Lung (tissue), 12 donors: ENCODE data around the gene COX17. TPM values are rescaled to one million over a fixed set of nuclear protein-coding genes. Genes with fewer than 3 reads are reported as not detected.

ENCODE experiments used
- ATAC-seq: fragments of 200-7000 bp; cut with Tn5 transposase; one replicate; pipeline ENCODE4 v1.9.1; 2020; ENCODE audit warnings: moderate number of reproducible peaks; ENCODE audit not compliant: insufficient read depth, low FRiP score
- DNase-seq, 3 donors: peaks; one replicate each; pipeline ENCODE4 v3.0.0-alpha.2; 2013 to 2017
- H3K27ac ChIP-seq, 2 donors: one replicate each; pipeline ENCODE4 v1.5.1; 2013; ENCODE audit warnings: mild to moderate bottlenecking in 2 of 2, moderate library complexity in 2 of 2, control low read depth in 1 of 2, inconsistent platforms in 1 of 2, low read depth in 1 of 2, low read length in 1 of 2
- H3K27me3 ChIP-seq, 3 donors: one replicate each; pipeline ENCODE4 v1.5.1; 2013; ENCODE audit warnings: low read length in 2 of 3; ENCODE audit not compliant: control insufficient read depth in 3 of 3, insufficient read depth in 3 of 3
- H3K36me3 ChIP-seq, 4 donors: one replicate each; pipeline ENCODE4 v1.5.1; 2013; ENCODE audit warnings: low read length in 4 of 4, mild to moderate bottlenecking in 1 of 4, moderate library complexity in 1 of 4; ENCODE audit not compliant: control insufficient read depth in 4 of 4, insufficient read depth in 4 of 4
- H3K4me1 ChIP-seq, 5 donors: one replicate each; pipeline ENCODE4 v1.5.1; 2013; ENCODE audit warnings: low read length in 5 of 5, mild to moderate bottlenecking in 2 of 5, moderate library complexity in 1 of 5; ENCODE audit not compliant: control insufficient read depth in 5 of 5, insufficient read depth in 5 of 5
- H3K4me3 ChIP-seq: one replicate; pipeline ENCODE4 v1.5.1; 2013; ENCODE audit warnings: mild to moderate bottlenecking, control low read depth, moderate library complexity
- H3K9ac ChIP-seq, 2 donors: one replicate each; pipeline ENCODE4 v1.5.1; 2013; ENCODE audit warnings: low read length in 2 of 2, control low read depth in 1 of 2; ENCODE audit not compliant: insufficient read depth in 1 of 2
- H3K9me3 ChIP-seq, 4 donors: one replicate each; pipeline ENCODE4 v1.5.1; 2013; ENCODE audit warnings: low read length in 3 of 4, mild to moderate bottlenecking in 1 of 4, moderate library complexity in 1 of 4; ENCODE audit not compliant: control insufficient read depth in 4 of 4, insufficient read depth in 3 of 4
- WGBS, 2 donors: extraction: QIAGEN DNeasy Blood & Tissue Kit; methylation state at CpG; one replicate each; pipeline ENCODE4 v1.1.7; 2013; 5-methylcytosine and 5-hydroxymethylcytosine counted together
- polyA plus RNA-seq, 2 donors: library from polyadenylated mRNA; stranded (reverse); fragments of 200-250 nt; gene quantifications; one replicate each; pipeline ENCODE4 v1.2.1, GENCODE V29; 2013
- total RNA-seq, 2 donors: library from RNA; depleted of rRNA in 1 of 2; stranded (reverse); fragments of >200 nt in 1 of 2; gene quantifications; one replicate each; pipeline ENCODE4 v1.2.1, GENCODE V29; 2014 to 2021
- TF ChIP-seq, protein P1 (sequence below): IDR thresholded peaks from 2 replicates; pipeline ENCODE4 v1.5.1; 2012; ENCODE audit warnings: mild to moderate bottlenecking; ENCODE audit errors: control extremely low read depth, extremely low read depth
- donor health status: control.
- donor health status: control.
- donor health status: Bipolar disorder and iron deficiency.
- donor health status: healthy.
- donor health status: DM: yes; HTN: yes; CAD: no.

COX17 gene
- total and polyA plus RNA-seq, 4 donors, result 43.8 to 261 (median 78.3) TPM

DNA sequence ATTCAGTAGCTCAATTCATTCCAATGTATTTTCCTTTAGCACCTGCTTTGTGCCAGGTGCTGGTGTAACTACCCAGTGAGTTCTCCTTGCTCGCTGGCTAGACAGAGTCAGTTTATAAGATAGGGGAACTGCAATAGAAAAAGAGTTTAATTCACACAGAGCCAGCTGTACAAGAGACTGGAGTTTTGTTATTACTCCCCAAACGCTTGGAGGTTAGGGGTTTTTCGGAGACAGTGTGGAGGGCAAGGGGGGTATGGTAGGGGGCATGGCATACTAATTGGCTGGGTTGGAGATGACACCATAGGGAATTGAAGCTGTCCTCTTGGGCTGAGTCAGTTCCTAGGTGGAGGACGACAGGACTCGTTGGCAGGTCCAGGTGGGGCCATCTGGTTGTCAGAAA lies 20.2 kb upstream of the COX17 start:
- Histone ChIP-seq H3K9me3 (peaks cover 0 to 2% (median 0%) of the 10 kb centered on the region in 4 donors), H3K27me3 (no peaks in the 10 kb centered on the region), H3K9ac (no peak overlapping the region), H3K4me3 (no peak overlapping the region), H3K36me3 (no peaks in the 10 kb centered on the region), H3K27ac (no peak overlapping the region), H3K4me1 (peaks cover 0 to 4% (median 2%) of the 10 kb centered on the region in 5 donors)
- DNase-seq, result no peak
- no peak for ATAC-seq
- TF ChIP-seq, protein P1, sequence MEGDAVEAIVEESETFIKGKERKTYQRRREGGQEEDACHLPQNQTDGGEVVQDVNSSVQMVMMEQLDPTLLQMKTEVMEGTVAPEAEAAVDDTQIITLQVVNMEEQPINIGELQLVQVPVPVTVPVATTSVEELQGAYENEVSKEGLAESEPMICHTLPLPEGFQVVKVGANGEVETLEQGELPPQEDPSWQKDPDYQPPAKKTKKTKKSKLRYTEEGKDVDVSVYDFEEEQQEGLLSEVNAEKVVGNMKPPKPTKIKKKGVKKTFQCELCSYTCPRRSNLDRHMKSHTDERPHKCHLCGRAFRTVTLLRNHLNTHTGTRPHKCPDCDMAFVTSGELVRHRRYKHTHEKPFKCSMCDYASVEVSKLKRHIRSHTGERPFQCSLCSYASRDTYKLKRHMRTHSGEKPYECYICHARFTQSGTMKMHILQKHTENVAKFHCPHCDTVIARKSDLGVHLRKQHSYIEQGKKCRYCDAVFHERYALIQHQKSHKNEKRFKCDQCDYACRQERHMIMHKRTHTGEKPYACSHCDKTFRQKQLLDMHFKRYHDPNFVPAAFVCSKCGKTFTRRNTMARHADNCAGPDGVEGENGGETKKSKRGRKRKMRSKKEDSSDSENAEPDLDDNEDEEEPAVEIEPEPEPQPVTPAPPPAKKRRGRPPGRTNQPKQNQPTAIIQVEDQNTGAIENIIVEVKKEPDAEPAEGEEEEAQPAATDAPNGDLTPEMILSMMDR, result no peak
- WGBS, 2 donors, result 86 to 93% methylated on average over 5 of the region's 5 CpGs

DNA sequence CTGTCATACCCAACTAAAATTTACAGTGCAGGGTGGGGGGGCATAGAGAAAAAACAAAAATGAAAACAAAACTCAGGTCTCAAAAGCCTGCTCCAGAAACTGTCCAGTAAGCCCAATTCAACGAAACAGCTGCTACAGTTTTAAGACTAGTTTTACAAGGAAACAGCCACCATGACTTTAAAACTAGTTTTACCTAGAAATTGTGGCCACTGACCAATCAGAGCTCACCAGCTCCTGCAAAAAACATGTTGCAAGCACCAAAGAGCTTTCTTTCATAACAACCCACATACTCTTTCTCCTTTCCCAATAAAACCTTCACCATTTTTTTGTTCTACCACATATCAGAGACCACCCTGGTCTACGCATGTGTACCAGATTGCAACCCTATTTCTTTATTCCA lies 18.3 kb upstream of the COX17 start:
- H3K36me3 ChIP-seq, result no peaks in the 10 kb centered on the region
- no peaks in the 10 kb centered on the region for H3K27me3 ChIP-seq
- no peak for ATAC-seq
- no peak overlapping the region for H3K4me3 ChIP-seq
- H3K4me1 ChIP-seq, result no peaks in the 10 kb centered on the region
- H3K9me3 ChIP-seq, result peaks cover 0 to 2% (median 0%) of the 10 kb centered on the region in 4 donors
- H3K27ac ChIP-seq, result no peak overlapping the region
- TF ChIP-seq, protein P1, result no peak
- H3K9ac ChIP-seq, result no peak overlapping the region
- WGBS, 2 donors, result 94% methylated on average over 2 of the region's 2 CpGs
- DNase-seq, result no peak

DNA sequence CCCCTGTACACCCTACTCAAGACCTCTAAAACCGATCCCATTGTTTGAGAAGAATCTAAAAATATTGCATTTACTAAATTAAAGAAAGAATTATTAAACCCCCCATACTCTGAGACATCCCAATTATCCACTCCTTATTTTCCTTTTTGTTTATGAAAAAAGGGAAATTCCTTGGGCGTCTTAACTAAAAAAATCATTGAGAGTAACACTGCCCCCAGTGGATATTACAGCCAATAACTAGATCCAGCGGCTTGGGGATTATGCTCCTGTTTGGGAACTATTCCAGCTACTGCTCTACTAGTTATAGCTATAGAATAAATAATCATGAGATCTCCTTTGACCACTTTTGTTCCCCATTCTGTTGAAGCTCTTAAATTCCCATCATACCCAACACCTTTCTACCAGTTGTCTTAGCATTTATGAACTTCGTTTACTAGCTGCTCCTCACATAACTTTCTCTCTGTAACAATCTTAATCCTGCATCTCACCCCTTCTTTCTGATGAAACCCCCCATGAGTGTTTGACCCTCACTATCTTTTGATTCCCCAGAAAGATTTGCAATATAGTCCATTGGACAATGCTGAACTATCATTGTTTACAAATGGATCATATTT lies 12.9 kb upstream of the COX17 start:
- Histone ChIP-seq H3K27me3 (no peaks in the 10 kb centered on the region), H3K9ac (no peak overlapping the region), H3K36me3 (no peaks in the 10 kb centered on the region), H3K4me3 (no peak overlapping the region), H3K9me3 (peaks cover 0 to 2% (median 0%) of the 10 kb centered on the region in 4 donors), H3K27ac (no peak overlapping the region), H3K4me1 (no peaks in the 10 kb centered on the region)
- DNase-seq (peak in 2 of 3 donors; percentile 41 to 49), ATAC-seq (no peak)
- WGBS, 2 donors, result 51 to 62% methylated on average over 4 of the region's 4 CpGs
- TF ChIP-seq, protein P1, result no peak

DNA sequence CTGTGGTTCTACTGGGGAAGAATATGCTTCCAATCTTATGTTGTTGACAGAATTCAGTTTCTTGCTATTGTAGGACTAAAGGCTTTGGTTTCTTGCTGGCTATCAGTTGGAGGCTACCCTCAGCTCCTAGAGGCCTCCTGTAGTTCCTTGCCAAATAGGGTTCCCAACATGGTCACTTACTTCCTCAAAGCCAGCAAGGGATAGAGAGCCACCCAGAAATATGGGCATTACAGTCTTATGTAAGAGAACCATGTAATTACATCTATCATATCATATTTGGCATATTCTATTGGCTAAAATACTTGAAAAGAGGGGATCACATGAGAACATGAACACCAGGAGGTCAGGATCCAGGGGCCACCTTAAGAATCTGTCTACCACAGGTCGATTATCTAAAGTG lies 6.2 kb upstream of the COX17 start:
- Histone ChIP-seq H3K27ac (no peak overlapping the region), H3K4me1 (peaks cover 0 to 2% (median 0%) of the 10 kb centered on the region in 5 donors), H3K36me3 (no peaks in the 10 kb centered on the region), H3K4me3 (no peak overlapping the region), H3K27me3 (no peaks in the 10 kb centered on the region), H3K9me3 (peaks cover 0 to 2% (median 0%) of the 10 kb centered on the region in 4 donors), H3K9ac (no peak overlapping the region)
- WGBS, 2 donors, result 55 to 62% methylated on average over 1 of the region's 1 CpG
- no peak for ATAC-seq
- no peak for DNase-seq
- TF ChIP-seq, protein P1, result no peak
